Fibroblast of skin of right biceps (primary cell): ENCODE data around the gene HHIP.

Experiments used
- DNase-seq: peaks from one replicate; pipeline ENCODE4 v3.0.0-alpha.2; 2013

Gene HHIP

DNA sequence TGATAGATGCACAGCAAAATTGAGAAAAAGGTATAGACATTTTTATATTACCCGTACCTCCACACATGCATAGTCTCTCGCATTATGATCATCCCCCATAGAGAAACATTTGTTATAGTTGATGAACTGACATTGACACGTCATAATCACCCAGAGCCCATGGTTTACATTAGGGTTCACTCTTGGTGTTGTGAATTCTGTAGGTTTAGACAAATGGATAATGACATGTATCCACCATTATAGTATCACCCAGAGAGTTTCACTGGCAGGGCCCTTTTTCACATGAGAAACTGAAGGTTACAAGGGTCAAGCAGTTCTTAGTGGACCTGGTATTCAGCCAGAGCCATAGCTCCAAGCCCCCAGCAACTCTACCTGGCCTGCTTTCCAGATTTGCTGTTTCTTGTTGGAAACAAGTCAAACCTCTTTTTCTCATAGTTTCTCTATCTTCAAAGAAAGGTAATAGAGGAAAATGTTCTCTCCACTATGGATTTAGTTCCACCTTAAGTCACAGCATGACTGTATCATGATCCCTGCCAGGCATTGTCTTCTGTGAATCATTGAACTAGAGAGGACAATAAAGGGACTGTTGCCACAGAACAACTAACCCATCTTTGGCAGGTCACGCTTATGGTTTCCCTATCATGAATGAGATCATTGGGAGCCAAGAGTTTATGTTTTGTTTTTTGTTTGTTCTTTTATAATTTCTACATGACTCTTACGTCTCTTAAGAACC, 64.0 kb downstream of the HHIP start:
- peak; percentile 71 for DNase-seq

DNA sequence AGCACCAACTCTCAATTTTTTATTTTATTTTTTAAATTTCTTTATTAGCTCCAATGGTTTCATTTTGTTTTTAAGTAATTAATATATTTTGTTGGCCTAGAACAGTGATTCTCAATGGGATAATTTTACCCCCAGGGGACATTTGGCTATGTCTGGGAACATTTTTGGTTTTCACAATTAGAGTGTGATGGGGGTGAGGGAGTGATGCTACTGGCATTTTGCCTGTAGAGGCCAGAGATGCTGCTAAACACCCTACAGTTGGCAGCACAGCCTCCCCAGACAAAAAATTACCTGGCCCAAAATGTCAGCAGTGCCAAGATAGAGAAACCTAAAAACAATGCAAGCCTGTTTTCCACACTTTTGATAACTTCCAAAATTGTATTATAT, 64.6 kb downstream of the HHIP start:
- DNase-seq, result peak; percentile 39

DNA sequence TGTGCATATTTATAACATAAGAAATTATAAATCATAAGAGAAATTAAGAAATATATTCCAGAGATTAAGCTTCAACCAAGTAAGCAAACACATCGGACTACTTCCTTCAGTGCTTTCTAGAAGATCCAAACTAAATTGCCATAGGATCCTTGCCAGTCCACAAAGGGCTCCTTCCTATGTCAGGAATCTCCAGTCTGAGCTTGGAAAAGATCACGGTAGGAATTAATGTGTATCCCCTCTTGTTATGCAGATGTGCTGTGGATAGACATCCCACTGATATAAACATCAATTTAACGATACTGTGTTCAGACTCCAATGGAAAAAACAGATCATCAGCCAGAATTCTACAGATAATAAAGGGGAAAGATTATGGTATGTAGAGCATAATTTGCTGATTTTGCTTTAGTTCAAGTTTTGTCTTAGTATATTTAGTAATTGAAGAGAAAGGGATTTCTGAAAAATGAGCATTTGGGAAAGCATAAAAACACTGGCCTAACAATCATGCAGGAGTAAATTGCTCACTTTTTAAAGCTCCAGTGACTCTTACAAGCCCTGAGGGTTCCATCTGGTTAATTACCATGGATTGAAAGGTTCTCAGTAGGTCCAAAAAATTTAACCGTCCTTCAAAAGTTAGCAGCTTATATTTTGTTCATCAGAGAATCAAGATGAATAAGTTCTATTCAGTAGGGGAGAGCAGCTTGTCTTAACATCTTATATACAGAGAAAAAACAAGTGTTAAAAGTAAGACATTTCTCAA, 65.9 kb downstream of the HHIP start:
- DNase-seq, result no peak

DNA sequence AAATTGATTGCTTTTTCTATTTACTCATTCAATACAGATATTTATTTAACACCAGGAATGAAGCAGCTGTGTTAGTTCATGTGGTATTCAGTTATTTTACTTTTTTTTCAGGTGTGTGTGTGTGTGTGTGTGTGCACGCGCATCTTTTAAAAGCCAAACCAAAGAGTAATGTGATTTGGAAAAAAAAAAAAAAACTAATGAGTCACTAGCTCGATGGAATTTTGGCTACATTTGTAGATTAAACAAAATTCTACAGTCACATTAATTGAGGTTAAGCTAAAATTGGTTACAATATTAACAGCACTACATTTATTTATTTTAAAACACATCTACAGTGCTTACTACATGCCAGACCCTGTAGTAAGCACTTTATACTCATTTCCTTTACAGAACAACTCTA, 66.8 kb downstream of the HHIP start:
- DNase-seq, result peak; percentile 73

DNA sequence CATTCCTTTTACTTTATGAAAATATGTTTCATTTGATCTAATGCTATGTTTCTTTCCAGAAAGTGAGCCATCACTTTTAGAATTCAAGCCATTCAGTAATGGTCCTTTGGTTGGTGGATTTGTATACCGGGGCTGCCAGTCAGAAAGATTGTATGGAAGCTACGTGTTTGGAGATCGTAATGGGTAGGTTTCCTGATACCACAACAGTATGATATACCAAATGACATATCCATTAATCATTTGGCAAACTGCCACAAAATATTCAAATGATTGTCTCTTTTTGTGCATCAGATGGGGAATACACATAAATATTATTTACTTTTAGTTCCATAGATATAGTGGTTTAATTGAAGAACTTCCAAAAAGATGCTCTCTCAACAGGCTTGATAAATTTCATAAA, 68.2 kb downstream of the HHIP start:
- DNase-seq, result peak; percentile 20

DNA sequence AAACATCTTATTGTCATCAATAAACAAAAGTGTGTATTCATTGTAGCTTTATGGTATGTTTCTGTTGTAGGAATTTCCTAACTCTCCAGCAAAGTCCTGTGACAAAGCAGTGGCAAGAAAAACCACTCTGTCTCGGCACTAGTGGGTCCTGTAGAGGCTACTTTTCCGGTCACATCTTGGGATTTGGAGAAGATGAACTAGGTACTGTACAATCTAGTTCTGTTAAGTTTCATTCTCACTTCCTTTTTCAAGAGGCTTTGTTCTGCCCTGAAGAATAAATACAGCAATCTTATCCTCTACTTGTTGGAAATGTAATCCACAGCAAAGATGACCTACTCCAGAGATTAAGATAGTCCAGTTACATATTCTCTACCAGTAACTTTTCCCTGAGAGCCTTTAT, 69.3 kb downstream of the HHIP start:
- DNase-seq, result no peak

DNA sequence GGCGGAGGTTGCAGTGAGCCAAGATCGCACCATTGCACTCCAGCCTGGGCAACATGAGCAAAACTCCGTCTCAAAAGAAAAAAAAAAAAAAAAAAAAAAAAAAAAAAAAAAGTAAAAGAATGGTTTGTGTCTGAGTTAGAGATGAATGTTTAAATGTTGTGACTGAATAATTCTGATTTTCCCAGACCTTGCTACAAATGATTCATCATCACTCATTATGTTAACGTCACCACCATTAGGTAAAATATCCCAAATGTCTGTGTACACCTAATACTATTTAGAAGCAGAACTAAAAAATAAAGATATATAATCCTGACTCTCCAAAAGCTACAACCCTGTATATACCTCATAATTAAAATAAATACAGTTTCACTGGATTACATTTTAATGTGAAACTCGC, 70.8 kb downstream of the HHIP start:
- peak; percentile 53 for DNase-seq

DNA sequence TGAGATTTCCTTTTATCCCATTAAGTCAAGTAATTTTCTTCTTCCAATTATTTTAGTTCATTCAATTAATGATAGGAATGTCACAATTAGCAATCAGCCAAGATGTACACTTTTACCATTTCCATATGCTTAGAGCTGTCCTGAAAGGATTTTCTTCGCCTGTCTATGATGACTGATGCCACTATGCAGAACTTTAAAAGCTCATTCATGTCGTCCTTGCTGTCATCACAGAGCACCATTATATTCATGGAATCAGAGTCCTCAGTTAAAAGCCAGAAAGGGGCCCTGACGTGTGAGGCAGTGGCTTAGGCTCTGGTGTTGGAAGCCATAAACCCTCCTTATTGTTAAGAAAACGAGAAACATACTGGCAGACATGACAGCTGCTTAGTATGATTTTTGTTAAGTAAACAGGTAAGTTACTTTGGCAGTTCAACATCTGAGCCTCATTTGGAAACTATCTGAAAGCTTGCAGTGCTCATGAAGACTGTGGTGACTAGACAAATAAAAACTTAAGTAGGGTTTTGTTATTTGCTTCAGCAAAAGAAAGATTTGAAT, 73.1 kb downstream of the HHIP start:
- DNase-seq, result no peak

DNA sequence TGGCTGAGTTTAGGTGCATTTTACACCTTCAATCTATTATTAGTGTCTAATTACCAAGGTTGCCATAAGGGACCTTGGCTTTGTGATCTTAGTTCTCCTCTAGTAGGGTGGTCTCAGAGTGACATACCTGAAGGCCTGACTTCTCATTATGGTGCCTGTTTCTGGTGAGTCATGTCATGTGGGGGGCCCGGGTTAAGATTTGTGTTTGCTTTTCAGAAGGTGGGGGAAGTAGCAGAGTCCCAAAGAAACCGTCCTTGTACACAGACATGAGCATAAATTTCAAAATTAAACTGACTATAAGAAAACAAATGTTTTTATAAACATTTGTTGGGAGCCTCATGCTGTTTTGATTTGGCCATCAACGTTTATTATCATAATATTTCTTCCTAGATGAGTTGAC, 74.5 kb downstream of the HHIP start:
- no peak for DNase-seq

DNA sequence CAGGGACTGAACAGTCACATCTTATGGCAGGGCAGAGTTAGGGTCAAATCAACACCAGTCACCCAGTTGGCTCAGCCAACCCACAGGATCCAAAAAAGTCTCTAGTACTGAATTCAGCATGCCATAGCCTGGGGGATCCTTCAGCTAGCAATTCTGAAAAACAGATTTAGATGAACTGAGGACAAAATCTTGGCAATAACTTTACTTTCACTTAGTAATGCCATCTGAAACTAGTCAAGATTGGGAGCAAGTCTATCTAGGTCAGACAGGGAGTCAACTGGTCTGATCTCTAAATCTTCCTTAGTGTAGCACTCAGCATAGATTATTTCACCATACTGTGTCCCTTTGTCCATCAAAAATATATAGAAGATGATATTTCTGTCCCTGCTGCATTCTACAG, 76.0 kb downstream of the HHIP start:
- no peak for DNase-seq

DNA sequence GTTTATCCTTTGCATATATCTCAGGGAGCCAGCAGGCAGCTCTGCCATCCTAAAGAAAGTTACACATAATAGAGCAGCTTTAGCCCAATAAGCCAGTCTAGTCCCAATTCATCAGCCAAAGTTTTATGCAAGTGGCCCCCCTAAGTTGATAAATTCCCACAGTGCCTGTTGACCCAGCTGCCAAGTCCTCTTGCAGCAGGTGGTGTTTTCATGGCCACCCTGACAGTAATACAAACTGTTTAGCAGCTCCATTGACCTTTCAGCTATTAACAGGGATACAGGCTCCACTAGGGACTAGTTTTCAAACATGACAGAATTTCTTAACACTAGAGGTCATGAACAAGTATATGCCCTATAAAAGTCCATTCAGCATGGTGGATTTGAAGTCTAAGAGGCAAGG, 77.5 kb downstream of the HHIP start:
- DNase-seq, result no peak

DNA sequence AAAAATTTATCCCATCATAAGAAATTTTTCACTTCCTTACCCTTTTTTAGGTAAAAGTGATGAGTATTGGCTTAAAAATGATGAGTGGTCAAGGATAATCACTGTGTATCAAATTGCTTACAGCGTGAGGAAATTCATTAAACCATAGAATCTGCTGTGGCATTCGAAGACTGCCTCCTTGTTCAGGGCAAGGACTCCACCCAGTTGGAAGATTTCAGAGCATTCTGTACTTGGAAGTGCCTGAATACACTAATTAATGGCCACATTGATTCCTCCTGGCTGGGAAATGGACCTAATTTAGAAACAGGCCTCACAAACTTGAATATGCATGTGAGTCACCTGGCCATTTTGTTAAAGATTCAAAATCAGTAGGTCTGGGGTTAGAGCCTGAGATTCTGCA, 83.2 kb downstream of the HHIP start:
- no peak for DNase-seq

DNA sequence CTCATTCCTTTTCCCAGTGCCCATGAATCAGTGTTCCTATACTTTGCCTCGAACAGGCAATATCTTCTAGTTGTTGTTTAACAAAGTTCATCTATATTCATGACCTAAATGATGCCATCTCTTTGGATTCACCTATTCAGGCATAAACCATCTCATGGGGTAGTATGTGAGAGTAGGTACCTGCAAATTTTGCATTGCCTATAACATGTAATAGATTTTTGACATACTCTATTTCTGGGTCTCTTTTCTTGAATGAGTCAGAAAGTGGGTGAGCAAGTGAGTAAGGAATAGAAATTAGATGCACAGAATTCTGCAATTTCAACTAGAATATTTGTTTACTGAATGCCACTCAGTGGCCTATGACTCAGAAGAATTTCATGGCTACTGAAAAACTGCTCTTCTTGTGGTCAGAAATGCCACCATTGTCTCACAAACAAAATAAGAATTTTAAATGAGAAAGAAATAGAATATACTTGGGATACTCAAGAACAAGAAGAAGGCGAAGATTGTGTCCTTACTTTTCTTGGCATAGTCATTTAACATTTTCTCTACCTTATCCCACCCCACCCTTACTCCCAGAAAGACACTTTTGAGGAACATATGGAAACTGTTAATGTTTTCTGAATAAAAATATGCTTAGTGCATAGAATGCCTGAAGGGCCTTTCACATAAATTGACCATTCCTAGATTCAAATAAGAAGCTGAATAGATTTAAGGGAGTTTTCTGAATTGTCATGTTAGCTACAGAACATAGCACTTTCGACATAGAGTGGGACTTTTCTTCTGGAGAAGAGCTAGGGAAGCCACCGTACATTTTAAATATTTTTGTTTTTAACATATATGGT, 86.8 kb downstream of the HHIP start:
- peak; percentile 11 for DNase-seq

DNA sequence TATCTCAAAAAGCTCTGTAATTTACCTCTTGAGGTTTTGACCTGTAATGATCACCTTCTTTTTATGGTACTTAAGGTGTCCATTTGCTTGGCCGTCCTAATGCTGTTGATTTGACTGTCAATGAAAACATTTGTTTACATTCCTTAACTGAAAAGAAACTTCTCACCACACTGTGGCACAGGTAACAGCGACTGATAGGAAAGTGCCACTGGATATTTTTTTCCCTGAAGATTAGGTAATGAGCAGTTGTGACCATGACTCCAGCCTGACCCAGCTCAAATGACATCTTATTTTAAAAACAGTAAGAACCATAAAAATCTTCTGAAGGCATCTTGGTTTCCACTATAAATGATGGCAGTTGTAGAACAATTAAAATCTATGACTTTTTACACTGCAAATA, 87.6 kb downstream of the HHIP start:
- DNase-seq, result no peak

DNA sequence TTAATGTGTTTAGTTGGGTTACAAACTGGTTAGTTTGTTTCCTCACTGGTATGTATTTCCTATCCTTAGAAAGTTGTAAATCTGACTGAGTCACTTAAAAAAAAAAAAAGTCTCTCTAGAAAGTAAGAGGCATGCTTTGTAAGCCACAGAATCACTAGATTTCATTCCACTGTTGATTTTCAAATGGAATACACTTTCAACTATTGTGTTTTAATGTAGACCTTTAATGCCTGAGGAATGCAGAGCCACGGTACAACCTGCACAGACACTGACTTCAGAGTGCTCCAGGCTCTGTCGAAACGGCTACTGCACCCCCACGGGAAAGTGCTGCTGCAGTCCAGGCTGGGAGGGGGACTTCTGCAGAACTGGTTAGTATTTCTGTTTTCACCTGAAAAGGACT, 88.6 kb downstream of the HHIP start:
- peak; percentile 62 for DNase-seq

DNA sequence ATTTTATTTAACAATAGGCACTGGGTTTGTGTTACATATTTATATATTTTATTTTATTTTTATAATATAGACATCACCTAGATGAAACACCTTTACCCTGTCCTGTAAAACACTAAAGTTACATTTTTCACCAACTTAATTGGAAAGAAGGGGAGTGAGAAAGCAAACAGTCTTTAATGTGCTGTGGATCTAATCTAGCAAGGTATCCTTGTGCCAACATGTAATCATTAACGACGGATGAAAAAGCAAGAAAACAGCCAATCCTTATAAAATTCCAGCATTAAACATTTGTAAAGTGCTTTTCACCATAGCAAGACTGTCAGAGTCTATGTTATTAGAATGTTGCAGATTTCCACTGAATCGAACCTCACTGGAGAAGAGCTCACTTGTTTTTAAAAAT, 92.7 kb downstream of the HHIP start:
- no peak for DNase-seq

DNA sequence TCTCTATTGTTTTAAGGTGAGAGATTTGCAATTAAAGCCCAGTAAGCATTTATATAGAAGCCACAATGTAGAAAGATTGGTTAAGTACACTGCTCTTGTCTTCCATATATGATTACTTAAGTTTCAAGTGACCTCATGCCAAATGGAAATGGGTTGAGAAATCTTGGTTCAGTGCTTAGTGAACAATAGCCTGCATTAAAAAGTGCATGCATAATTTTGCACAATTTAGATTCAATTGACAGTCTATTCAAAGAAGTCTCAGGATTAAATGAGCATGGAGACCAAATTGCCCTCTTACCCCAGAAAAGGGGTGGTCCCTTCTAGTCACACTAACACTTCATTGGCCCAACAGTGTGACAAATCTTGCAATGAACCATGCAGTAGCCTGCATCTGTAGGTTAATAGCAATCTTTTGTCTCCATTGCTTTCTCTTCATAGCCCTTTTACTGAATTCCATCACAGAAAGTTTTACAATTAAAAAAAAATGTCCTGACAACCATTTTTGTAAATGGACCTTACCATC, 93.6 kb downstream of the HHIP start:
- no peak for DNase-seq

DNA sequence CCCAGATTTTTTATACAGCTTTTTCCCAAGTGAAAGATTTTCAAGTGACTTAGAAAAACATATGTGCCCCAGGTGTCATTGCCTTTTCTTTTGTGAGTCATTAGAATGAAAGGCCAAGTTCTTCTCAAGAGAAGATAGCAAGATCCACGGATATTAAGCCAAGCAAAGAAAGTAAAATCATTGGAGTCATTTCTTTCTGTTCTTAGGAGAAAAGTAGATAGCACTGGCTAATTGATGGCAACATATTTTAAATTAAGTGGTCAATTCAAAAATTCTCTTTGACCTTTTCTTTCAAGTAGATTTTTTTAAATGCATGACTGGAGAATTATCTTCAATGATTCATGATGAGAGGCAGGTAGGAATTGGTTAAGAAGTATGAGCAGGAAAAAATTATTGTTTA, 94.4 kb downstream of the HHIP start:
- DNase-seq, result no peak

DNA sequence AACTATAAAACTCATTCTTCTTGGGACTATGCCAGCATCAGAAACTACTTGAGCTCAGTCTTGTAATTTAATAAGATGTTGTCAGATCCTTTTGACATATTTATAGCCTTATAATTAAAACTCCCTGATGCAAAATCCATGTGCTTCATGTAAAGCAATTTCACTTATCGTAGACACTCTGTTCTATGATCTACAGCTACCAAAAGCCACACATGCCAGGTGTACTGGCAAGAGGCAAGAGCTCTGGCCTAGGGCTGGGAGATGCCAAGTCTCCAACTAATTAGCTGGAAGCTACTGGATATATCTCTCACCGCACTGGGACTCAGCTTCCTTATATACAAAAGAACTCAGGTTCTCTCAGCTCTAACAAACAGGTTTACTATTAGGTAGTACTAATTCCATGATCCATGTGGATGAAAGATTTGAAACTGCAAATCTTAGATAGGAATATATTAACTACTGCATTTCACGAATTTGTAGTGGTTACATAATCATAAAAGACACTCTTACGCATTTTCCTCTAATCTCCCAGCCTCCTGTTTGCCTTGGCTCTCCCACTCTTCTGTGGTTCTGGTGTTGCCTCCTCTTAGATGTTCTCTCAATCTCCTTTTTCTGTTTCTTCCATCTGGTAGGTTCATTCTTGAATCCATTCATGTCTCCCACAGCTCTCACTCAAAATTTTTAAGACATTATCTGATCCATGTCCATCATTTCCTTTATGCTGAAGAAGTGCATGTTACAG, 103.0 kb downstream of the HHIP start:
- DNase-seq, result no peak

DNA sequence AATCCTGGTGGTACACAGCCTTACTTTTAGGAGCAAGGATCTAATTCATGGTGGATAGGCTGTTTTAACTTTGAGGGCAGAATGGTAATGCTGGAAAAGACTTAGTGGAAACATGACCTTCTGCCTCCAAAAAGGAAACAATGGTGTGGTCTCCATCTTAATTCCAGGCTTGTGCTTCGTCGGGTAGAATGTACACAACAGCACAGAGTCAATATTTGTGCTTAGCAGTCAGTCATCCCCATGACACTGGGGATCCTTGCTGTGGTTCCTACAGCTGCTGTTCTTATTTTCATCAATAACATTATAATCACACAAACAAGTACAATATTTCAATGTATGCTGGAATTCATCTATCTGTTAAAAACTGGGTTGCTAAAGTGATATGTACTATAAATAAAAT, 104.4 kb downstream of the HHIP start:
- DNase-seq, result no peak

DNA sequence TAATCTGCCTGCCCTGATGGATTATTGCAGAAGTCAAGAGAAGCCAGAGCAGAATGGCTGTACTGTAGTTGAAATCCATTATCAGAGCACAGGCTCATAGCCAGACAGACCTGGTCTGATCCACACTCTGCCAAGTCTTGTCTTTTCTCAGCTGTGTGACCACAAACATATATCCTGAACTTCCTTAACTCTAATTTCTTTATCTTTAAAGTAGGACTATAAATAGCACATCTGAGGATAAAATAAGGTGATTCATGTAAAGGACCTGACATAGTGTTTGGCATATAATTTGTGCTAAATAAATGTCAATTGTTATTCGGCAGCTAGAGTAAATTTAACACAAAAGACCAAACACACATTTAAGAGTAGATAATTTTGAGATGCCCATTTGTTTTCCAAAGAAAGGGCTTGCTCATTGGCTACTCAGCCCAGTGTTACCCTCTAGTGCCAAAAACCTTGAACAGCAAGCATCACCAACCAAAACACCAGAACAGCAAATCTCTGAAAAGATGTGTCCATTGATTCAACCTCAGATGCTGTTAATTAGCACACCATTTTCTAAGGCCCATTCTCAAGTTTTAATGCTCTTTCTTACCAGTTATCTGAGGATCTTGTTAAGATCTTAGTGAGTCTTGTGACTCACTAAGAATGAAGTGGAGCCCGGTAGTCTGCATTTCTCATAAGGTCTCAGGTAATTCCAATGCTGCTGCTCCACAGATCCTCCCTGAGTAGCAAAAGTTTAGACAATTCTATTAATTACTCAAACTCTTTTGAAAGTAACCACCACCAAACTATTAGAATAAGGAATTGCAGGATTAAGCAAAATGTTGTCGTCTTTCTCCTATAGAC, 108.8 kb downstream of the HHIP start:
- DNase-seq, result peak; percentile 22

DNA sequence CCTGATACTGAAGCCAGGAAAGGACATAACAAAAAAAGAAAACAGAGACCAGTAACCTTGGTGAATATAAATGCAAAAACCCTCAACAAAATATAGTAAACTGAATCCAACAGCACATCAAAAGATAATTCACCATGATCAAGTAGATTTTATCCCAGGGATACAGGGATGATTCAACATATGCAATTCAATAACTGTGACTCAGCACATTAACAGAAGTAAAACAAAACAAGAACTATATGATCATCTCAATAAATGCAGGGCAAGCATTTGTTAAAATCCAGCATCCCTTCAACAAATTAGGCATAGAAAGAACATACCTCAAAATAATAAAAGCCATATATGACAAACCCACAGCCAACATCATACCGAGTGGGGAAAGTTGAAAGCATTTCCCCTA, 112.0 kb downstream of the HHIP start:
- peak; percentile 20 for DNase-seq
